Measurements from ENCODE around the gene RNF225. TPM values are rescaled to one million over a fixed set of nuclear protein-coding genes. Genes with fewer than 3 reads are reported as not detected.
A peak's percentile ranks its signal among the peaks of the same experiment; 100 is the strongest.

The RNF225 gene
- total RNA-seq, 1 experiment from 2014 or later, result 1.8 TPM

- Mint-ChIP-seq H3K27ac (peak within 1 kb of the TSS; percentile 96), H3K36me3 (no peaks in the 10 kb centered on the region), H3K4me1 (peaks cover 6% of the 10 kb centered on the region; the same call in 1 of the 2 replicates), H3K4me3 (peak within 1 kb of the TSS; percentile 94), H3K27me3 (ENCODE audit: low read depth) (no peaks in the 10 kb centered on the region), H3K9me3 (no peaks in the 10 kb centered on the region)
- ChIA-PET CTCF (interaction anchor here (0.5 to 3.0 kb wide), 14 partner anchors 9 to 158 kb away, joined by 3 to 22 read pairs (median 4); partner anchors contain the start of genes ZBTB45, ZNF324B and ZSCAN22), POLR2A (interaction anchor here (0.5 to 2.9 kb wide), 12 partner anchors 11 to 97 kb away, joined by 3 to 25 read pairs (median 4); partner anchors contain the start of genes RNF225, RPS5, ZNF324B and ZSCAN22)
- DNase-seq (ENCODE audit: low spot score), result peak; percentile 98
- ATAC-seq, result peak; percentile 93
- TF ChIP-seq ZNF317 (CRISPR knock-in tag; IDR thresholded peaks at IDR 0.05; ENCODE audit: borderline replicate concordance, low read depth) (0 out of 2 replicates have a peak, but pooled peaks have one; percentile 26), FOXP4 (CRISPR knock-in tag; IDR thresholded peaks at IDR 0.05) (no peak), JAZF1 (CRISPR knock-in tag; IDR thresholded peaks at IDR 0.05) (no peak), ZNF396 (CRISPR knock-in tag; IDR thresholded peaks at IDR 0.05; ENCODE audit: borderline replicate concordance) (no peak), TCF7 (CRISPR knock-in tag; IDR thresholded peaks at IDR 0.05; ENCODE audit: low read depth) (no peak), GRHL2 (CRISPR knock-in tag; IDR thresholded peaks at IDR 0.05; ENCODE audit: insufficient replicate concordance, severe bottlenecking) (no peak), NR2C2 (CRISPR knock-in tag; IDR thresholded peaks at IDR 0.05) (no peak), TP53 (CRISPR knock-in tag; IDR thresholded peaks at IDR 0.05) (0 out of 2 replicates have a peak, but pooled peaks have one; percentile 24), ZNF219 (CRISPR knock-in tag; IDR thresholded peaks at IDR 0.05; ENCODE audit: borderline replicate concordance) (no peak), NR3C1 (CRISPR knock-in tag; conservative IDR thresholded peaks at IDR 0.05; ENCODE audit: low read depth) (no peak), NR1H2 (CRISPR knock-in tag; IDR thresholded peaks at IDR 0.05) (no peak), FOXP1 (CRISPR knock-in tag; IDR thresholded peaks at IDR 0.05; ENCODE audit: borderline replicate concordance) (no peak), NFYB (CRISPR knock-in tag; conservative IDR thresholded peaks at IDR 0.05; ENCODE audit: low read depth) (no peak), TEAD1 (CRISPR knock-in tag; IDR thresholded peaks at IDR 0.05) (no peak), CREB1 (CRISPR knock-in tag; IDR thresholded peaks at IDR 0.05) (no peak), EMX1 (CRISPR knock-in tag; IDR thresholded peaks at IDR 0.05) (no peak), ZNF121 (CRISPR knock-in tag; IDR thresholded peaks at IDR 0.05) (0 out of 2 replicates have a peak, but pooled peaks have one; percentile 13)
- TF ChIP-seq, protein P1, sequence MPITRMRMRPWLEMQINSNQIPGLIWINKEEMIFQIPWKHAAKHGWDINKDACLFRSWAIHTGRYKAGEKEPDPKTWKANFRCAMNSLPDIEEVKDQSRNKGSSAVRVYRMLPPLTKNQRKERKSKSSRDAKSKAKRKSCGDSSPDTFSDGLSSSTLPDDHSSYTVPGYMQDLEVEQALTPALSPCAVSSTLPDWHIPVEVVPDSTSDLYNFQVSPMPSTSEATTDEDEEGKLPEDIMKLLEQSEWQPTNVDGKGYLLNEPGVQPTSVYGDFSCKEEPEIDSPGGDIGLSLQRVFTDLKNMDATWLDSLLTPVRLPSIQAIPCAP (CRISPR knock-in tag; IDR thresholded peaks at IDR 0.05), result peak; percentile 51; the same call in 1 of the 2 replicates
- TF ChIP-seq, protein P2, sequence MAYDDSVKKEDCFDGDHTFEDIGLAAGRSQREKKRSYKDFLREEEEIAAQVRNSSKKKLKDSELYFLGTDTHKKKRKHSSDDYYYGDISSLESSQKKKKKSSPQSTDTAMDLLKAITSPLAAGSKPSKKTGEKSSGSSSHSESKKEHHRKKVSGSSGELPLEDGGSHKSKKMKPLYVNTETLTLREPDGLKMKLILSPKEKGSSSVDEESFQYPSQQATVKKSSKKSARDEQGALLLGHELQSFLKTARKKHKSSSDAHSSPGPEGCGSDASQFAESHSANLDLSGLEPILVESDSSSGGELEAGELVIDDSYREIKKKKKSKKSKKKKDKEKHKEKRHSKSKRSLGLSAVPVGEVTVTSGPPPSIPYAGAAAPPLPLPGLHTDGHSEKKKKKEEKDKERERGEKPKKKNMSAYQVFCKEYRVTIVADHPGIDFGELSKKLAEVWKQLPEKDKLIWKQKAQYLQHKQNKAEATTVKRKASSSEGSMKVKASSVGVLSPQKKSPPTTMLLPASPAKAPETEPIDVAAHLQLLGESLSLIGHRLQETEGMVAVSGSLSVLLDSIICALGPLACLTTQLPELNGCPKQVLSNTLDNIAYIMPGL (CRISPR knock-in tag; IDR thresholded peaks at IDR 0.05), result peak; percentile 22; the same call in 1 of the 2 replicates
- TF ChIP-seq, protein P3, sequence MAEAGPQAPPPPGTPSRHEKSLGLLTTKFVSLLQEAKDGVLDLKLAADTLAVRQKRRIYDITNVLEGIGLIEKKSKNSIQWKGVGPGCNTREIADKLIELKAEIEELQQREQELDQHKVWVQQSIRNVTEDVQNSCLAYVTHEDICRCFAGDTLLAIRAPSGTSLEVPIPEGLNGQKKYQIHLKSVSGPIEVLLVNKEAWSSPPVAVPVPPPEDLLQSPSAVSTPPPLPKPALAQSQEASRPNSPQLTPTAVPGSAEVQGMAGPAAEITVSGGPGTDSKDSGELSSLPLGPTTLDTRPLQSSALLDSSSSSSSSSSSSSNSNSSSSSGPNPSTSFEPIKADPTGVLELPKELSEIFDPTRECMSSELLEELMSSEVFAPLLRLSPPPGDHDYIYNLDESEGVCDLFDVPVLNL (CRISPR knock-in tag; IDR thresholded peaks at IDR 0.05; ENCODE audit: borderline replicate concordance, low read depth), result no peak
- TF ChIP-seq, protein P4, sequence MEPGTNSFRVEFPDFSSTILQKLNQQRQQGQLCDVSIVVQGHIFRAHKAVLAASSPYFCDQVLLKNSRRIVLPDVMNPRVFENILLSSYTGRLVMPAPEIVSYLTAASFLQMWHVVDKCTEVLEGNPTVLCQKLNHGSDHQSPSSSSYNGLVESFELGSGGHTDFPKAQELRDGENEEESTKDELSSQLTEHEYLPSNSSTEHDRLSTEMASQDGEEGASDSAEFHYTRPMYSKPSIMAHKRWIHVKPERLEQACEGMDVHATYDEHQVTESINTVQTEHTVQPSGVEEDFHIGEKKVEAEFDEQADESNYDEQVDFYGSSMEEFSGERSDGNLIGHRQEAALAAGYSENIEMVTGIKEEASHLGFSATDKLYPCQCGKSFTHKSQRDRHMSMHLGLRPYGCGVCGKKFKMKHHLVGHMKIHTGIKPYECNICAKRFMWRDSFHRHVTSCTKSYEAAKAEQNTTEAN (CRISPR knock-in tag; IDR thresholded peaks at IDR 0.05), result peak; percentile 46; the same call in 1 of the 2 replicates
- TF ChIP-seq, protein P5, sequence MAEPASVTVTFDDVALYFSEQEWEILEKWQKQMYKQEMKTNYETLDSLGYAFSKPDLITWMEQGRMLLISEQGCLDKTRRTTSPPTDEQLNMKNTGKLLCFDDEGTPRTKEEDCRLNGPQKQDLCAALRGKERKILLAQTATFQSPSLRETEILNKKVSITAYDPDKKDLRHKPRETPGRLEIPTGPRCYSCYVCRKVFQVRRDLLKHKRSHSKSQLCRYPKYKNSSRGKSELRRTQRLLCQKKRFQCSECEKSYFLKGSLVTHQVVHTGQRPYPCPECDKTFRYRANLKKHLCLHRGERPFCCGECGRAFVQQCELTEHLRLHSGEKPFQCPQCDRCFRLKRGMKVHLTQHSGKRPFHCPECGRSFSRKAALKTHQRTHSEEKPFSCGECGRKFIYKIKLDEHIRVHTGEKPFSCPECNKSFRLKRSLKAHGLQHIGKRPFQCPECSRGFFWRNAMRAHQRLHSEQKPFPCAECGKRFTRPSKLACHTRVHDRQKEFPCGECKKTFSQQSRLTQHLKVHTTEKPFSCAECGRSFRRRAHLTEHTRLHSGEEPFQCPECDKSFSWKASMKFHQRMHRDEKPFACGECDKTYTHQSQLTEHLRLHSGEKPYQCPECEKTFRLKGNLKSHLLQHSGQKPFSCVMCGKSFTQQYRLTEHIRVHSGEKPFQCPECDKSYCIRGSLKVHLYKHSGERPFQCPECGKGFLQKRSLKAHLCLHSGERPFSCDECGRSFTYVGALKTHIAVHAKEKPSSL (CRISPR knock-in tag; conservative IDR thresholded peaks at IDR 0.05), result no peak
- TF ChIP-seq, protein P6, sequence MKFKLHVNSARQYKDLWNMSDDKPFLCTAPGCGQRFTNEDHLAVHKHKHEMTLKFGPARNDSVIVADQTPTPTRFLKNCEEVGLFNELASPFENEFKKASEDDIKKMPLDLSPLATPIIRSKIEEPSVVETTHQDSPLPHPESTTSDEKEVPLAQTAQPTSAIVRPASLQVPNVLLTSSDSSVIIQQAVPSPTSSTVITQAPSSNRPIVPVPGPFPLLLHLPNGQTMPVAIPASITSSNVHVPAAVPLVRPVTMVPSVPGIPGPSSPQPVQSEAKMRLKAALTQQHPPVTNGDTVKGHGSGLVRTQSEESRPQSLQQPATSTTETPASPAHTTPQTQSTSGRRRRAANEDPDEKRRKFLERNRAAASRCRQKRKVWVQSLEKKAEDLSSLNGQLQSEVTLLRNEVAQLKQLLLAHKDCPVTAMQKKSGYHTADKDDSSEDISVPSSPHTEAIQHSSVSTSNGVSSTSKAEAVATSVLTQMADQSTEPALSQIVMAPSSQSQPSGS (CRISPR knock-in tag; IDR thresholded peaks at IDR 0.05; ENCODE audit: borderline replicate concordance, low read depth), result no peak
These were observed 33.0 kb upstream of the RNF225 start, which contains the start of gene ZNF497 for GRCh38 chr19:58362272-58362994. Gene ZNF497, minus strand, starts transcription at chr19:58362751. Its CDS starts 5,116 bp downstream, at chr19:58357635.
